Kidney (tissue), 14 donors: ENCODE data around the gene PLEKHA6. TPM values are rescaled to one million over a fixed set of nuclear protein-coding genes. Genes with fewer than 3 reads are reported as not detected.

Source experiments
- DNase-seq, 5 donors: peaks; one replicate each; pipeline ENCODE4 v3.0.0-alpha.2; 2013 to 2020
- FAIRE-seq: peaks from 2 replicates; lab custom pipeline; 2012; peaks lifted over from hg19 to GRCh38; lab: Jason Lieb, UNC
- H3K27ac ChIP-seq, 2 donors: one replicate each; pipeline ENCODE4 v1.7.0; 2013; ENCODE audit warnings: low read depth in 2 of 2, low read length in 2 of 2, inconsistent platforms in 1 of 2
- H3K27me3 ChIP-seq: one replicate; pipeline ENCODE4 v1.7.1; 2013; ENCODE audit warnings: low read length, inconsistent platforms; ENCODE audit not compliant: control insufficient read depth, insufficient read depth
- H3K36me3 ChIP-seq, 3 donors: one replicate each; pipeline versions ENCODE4 v1.7.0 to v1.7.1; 2013; ENCODE audit warnings: low read length in 3 of 3, control low read depth in 1 of 3, inconsistent platforms in 1 of 3; ENCODE audit not compliant: insufficient read depth in 3 of 3, control insufficient read depth in 2 of 3
- H3K4me1 ChIP-seq, 3 donors: one replicate each; pipeline versions ENCODE4 v1.7.0 to v1.7.1; 2013; ENCODE audit warnings: low read length in 3 of 3, inconsistent platforms in 1 of 3, low read depth in 1 of 3; ENCODE audit not compliant: control insufficient read depth in 2 of 3, insufficient read depth in 2 of 3
- H3K4me3 ChIP-seq, 3 donors: one replicate each; pipeline versions ENCODE4 v1.7.0 to v1.8.1; 2013; ENCODE audit warnings: low read length in 3 of 3, control low read depth in 1 of 3, inconsistent platforms in 1 of 3
- H3K9ac ChIP-seq, 3 donors: one replicate each; pipeline versions ENCODE4 v1.7.0 to v1.7.1; 2013; ENCODE audit warnings: low read length in 3 of 3, control low read depth in 1 of 3, inconsistent platforms in 1 of 3
- H3K9me3 ChIP-seq, 3 donors: one replicate each; pipeline versions ENCODE4 v1.7.0 to v1.7.1; 2013; ENCODE audit warnings: low read length in 3 of 3, control low read depth in 1 of 3, inconsistent platforms in 1 of 3; ENCODE audit not compliant: control insufficient read depth in 2 of 3, insufficient read depth in 1 of 3
- CTCF ChIP-seq: IDR thresholded peaks from 3 replicates; pipeline ENCODE4 v1.5.1; 2012; ENCODE audit warnings: mild to moderate bottlenecking, moderate library complexity, borderline replicate concordance; ENCODE audit not compliant: insufficient read depth; ENCODE audit errors: extremely low read depth
- intact Hi-C: fragments of 100-400 bp; cut with DNase I; formaldehyde crosslinking; loops from one replicate; pipeline ENCODE4 v1.11.1; 2022
- polyA plus RNA-seq: library from polyadenylated mRNA; stranded (reverse); fragments of 350-450 nt; fragmentation: Illumina TruSeq; extraction: RNeasy Lipid Tissue Mini Kit (QIAGEN cat#74804); gene quantifications from one replicate; pipeline ENCODE4 v1.2.3, GENCODE V29; 2014; ENCODE audit warnings: low read depth, low replicate concordance; ENCODE audit not compliant: insufficient read depth
- total RNA-seq: library from RNA; stranded (reverse); fragmentation: NEBNext Ultra II Directional; extraction: Animal tissue kit (Norgen Biotek cat#: 25700); gene quantifications from one replicate; pipeline ENCODE4 v1.2.1, GENCODE V29; 2021
- donor health status: control.
- donor health status: control.
- donor health status: control.
- donor health status: control.
- donor health status: control.
- donor health status: DM: yes; HTN: yes; CAD: no.
- donor health status: Normal renal cell carcinoma (clear cell type).

PLEKHA6 gene
- total and polyA plus RNA-seq, 2 donors from 2014 or later: 17.5 to 65.1 TPM

GRCh38 chr1:204207136-204207616, 152.6 kb downstream of the PLEKHA6 start:
- Histone ChIP-seq H3K36me3 (no peaks in the 10 kb centered on the region), H3K9me3 (no peaks in the 10 kb centered on the region), H3K9ac (peak overlapping the region in 1 of 3 donors; percentile 27), H3K27ac (no peak overlapping the region), H3K4me1 (peaks cover 0 to 6% (median 0%) of the 10 kb centered on the region in 3 donors), H3K27me3 (no peaks in the 10 kb centered on the region), H3K4me3 (no peak overlapping the region)
- intact Hi-C loops: no loop called here
- TF ChIP-seq CTCF: peak; percentile 85
- peak; percentile 63 to 83 (median 81) for DNase-seq
- FAIRE-seq: no peak

GRCh38 chr1:204206121-204206520, 153.6 kb downstream of the PLEKHA6 start:
- FAIRE-seq (no peak), DNase-seq (no peak)
- intact Hi-C loops: no loop called here
- no peak overlapping the region for H3K27ac ChIP-seq
- no peaks in the 10 kb centered on the region for H3K9me3 ChIP-seq
- H3K4me1 ChIP-seq: peaks cover 0 to 6% (median 0%) of the 10 kb centered on the region in 3 donors
- no peak for TF ChIP-seq CTCF
- no peak overlapping the region for H3K9ac ChIP-seq
- H3K36me3 ChIP-seq: no peaks in the 10 kb centered on the region
- H3K4me3 ChIP-seq: no peak overlapping the region
- H3K27me3 ChIP-seq: no peaks in the 10 kb centered on the region

GRCh38 chr1:204205486-204205885, 154.2 kb downstream of the PLEKHA6 start:
- Histone ChIP-seq H3K4me3 (no peak overlapping the region), H3K4me1 (peaks cover 0 to 6% (median 0%) of the 10 kb centered on the region in 3 donors), H3K27ac (no peak overlapping the region), H3K36me3 (no peaks in the 10 kb centered on the region), H3K27me3 (no peaks in the 10 kb centered on the region), H3K9me3 (no peaks in the 10 kb centered on the region), H3K9ac (no peak overlapping the region)
- FAIRE-seq: no peak
- intact Hi-C loops: no loop called here
- no peak for TF ChIP-seq CTCF
- no peak for DNase-seq

GRCh38 chr1:204204944-204205343, 154.8 kb downstream of the PLEKHA6 start:
- no peak overlapping the region for H3K27ac ChIP-seq
- H3K27me3 ChIP-seq: no peaks in the 10 kb centered on the region
- H3K4me3 ChIP-seq: no peak overlapping the region
- DNase-seq: no peak
- intact Hi-C loops: no loop called here
- no peak for FAIRE-seq
- H3K9ac ChIP-seq: no peak overlapping the region
- H3K4me1 ChIP-seq: peaks cover 0 to 6% (median 0%) of the 10 kb centered on the region in 3 donors
- H3K36me3 ChIP-seq: no peaks in the 10 kb centered on the region
- H3K9me3 ChIP-seq: no peaks in the 10 kb centered on the region
- no peak for TF ChIP-seq CTCF
